ENCODE measurements around the gene SLC2A14. TPM values are rescaled to one million over a fixed set of nuclear protein-coding genes. Genes with fewer than 3 reads are reported as not detected.
"Not testable (repeated sequence)": the region's sequence is repeated elsewhere in the genome, so short reads cannot be mapped to it uniquely, and the experiment has no call there.

SLC2A14 gene
- total RNA-seq, 4 donors from 2014 or later, result not detected

DNA sequence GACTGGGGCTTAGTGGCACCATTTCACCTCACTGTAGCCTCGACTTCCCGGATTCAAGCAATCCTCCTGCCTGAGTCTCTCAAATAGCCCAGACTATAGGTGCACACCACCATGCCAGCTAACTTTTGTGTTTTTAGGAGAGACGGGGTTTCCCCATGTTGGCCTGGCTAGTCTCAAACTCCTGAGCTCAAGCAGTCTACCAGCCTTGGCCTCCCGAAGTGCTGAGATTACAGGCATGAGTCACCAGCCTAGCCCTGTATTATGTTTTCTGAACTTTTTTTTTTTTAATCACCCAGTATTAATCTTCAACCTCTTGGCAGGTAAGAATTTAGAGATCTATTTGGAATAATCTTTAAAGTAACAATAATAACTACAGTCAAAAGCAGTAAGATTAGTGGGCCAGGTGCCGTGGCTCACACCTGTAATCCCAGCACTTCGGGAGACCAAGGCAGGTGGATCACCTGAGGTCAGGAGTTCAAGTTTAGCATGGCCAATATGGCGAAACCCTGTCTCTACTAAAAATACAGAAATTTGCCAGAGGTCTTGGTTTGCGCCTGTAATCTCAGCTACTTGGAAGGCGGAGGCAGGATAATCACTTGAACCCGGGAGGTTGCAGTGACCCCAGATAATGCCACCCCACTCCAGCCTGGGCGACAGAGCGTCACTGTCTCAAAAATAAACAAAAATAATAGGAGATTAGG, 74.9 kb downstream of the SLC2A14 start:
- intact Hi-C loops (cut with DNase I), result no loop called here
- TF ChIP-seq, protein P1, sequence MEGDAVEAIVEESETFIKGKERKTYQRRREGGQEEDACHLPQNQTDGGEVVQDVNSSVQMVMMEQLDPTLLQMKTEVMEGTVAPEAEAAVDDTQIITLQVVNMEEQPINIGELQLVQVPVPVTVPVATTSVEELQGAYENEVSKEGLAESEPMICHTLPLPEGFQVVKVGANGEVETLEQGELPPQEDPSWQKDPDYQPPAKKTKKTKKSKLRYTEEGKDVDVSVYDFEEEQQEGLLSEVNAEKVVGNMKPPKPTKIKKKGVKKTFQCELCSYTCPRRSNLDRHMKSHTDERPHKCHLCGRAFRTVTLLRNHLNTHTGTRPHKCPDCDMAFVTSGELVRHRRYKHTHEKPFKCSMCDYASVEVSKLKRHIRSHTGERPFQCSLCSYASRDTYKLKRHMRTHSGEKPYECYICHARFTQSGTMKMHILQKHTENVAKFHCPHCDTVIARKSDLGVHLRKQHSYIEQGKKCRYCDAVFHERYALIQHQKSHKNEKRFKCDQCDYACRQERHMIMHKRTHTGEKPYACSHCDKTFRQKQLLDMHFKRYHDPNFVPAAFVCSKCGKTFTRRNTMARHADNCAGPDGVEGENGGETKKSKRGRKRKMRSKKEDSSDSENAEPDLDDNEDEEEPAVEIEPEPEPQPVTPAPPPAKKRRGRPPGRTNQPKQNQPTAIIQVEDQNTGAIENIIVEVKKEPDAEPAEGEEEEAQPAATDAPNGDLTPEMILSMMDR (IDR thresholded peaks at IDR 0.05), result no peak
- TF ChIP-seq POLR2A (IDR thresholded peaks at IDR 0.05), result no peak
- no peak overlapping the region for H3K27ac ChIP-seq
- H3K27me3 ChIP-seq, result peaks cover 0 to 40% (median 0%) of the 10 kb centered on the region in 4 donors
- no peak for DNase-seq
- no peak overlapping the region for H3K4me3 ChIP-seq
- no peaks in the 10 kb centered on the region for H3K36me3 ChIP-seq
- WGBS, 2 donors, result 37 to 43% methylated on average over 12 of the region's 12 CpGs
- peaks cover 0 to 4% (median 0%) of the 10 kb centered on the region in 3 donors for H3K4me1 ChIP-seq
- no peaks in the 10 kb centered on the region for H3K9me3 ChIP-seq

DNA sequence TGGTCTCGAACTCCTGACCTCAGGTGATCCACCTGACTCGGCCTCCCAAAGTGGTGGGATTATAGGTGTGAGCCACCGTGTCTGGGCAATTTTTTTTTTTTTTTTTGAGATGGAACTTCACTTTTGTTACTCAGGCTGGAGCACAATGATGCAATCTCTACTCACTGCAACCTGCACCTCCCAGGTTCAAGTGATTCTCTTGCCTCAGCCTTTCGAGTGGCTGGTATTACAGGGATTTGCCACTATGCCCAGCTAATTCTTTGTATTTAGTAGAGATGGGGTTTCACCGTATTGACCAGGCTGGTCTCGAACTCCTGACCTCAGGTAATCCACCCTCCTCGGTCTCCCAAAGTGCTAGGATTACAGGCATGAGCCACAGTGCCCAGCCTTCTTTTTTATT, 75.4 kb downstream of the SLC2A14 start:
- intact Hi-C loops (cut with DNase I); DNase-seq: not testable (repeated sequence)

DNA sequence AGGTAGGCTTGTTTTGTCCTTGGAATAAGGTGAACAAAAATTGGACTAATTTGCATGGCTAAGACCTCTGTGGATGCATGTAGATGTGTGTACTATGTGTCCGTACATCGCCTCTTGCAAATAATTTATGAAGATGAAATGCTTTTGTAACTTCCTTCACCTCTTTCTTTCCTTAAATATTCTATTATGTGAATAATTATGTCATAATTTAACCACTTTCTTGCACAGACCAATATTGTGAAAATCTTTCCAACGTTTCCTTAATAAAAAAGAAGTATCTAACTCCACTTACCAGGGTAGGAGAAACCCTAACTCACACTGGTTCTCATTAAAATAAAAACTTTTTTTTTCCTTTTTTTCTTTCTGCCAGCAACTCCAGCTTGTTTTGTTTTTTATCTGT, 79.5 kb downstream of the SLC2A14 start:
- intact Hi-C loops (cut with DNase I), result no loop called here
- Histone ChIP-seq H3K9me3 (no peaks in the 10 kb centered on the region), H3K4me1 (peaks cover 0 to 6% (median 0%) of the 10 kb centered on the region in 3 donors), H3K27ac (no peak overlapping the region), H3K4me3 (no peak overlapping the region), H3K36me3 (no peaks in the 10 kb centered on the region), H3K27me3 (peaks cover 0 to 50% (median 1%) of the 10 kb centered on the region in 4 donors)
- 58 to 64% methylated on average over 3 of the region's 3 CpGs for WGBS, 2 donors
- no peak for DNase-seq
- TF ChIP-seq POLR2A (IDR thresholded peaks at IDR 0.05), result no peak
- TF ChIP-seq, protein P1 (IDR thresholded peaks at IDR 0.05), result no peak

More for the DNA sequence above, 75.4 kb downstream of the SLC2A14 start:
- H3K4me3 ChIP-seq, H3K36me3 ChIP-seq, H3K4me1 ChIP-seq, H3K27ac ChIP-seq, H3K9me3 ChIP-seq: not testable (repeated sequence)
- H3K27me3 ChIP-seq, result peaks cover 0 to 39% (median 0%) of the 10 kb centered on the region in 4 donors
- WGBS, 2 donors, result 67 to 68% methylated on average over 7 of the region's 7 CpGs

DNA sequence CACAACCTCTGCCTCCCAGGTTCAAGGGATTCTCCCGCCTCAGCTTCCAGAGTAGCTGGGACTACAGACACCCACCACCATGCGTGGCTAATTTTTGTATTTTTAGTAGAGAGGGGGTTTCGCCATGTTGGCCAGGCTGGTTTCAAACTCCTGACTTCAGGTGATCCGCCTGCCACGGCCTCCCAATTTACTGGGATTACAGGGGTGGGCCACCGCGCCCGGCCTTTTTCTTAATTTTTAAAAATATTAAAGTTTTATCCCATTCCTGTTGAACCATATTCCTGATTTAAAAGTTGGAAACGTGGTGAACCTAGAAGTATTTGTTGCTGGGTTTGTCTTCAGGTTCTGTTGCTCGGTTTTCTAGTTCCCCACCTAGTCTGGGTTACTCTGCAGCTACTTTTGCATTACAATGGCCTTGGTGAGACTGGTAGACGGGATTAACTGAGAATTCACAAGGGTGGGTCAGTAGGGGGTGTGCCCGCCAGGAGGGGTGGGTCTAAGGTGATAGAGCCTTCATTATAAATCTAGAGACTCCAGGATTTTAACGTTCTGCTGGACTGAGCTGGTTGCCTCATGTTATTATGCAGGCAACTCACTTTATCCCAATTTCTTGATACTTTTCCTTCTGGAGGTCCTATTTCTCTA, 83.7 kb downstream of the SLC2A14 start, which contains the start of gene NANOG:
TSS of gene NANOG (plus strand) at position 519 of the 645 bp plus-strand sequence. CDS start 213 bp downstream, outside the sequence.
- H3K27ac ChIP-seq; DNase-seq; H3K4me3 ChIP-seq; H3K36me3 ChIP-seq; H3K9me3 ChIP-seq; H3K4me1 ChIP-seq; intact Hi-C loops (cut with DNase I): not testable (repeated sequence)
- peaks cover 0 to 65% (median 1%) of the 10 kb centered on the region in 4 donors for H3K27me3 ChIP-seq
- WGBS, 2 donors, result 69 to 76% methylated on average over 9 to 13 of the region's 13 CpGs

GRCh38 chr12:7788294-7788660, 84.4 kb downstream of the SLC2A14 start:
- Histone ChIP-seq H3K4me3 (no peak overlapping the region), H3K36me3 (no peaks in the 10 kb centered on the region), H3K9me3 (no peaks in the 10 kb centered on the region), H3K4me1 (peaks cover 0 to 10% (median 4%) of the 10 kb centered on the region in 3 donors), H3K27me3 (peaks cover 0 to 58% (median 1%) of the 10 kb centered on the region in 4 donors), H3K27ac (no peak overlapping the region)
- DNase-seq, result no peak
- intact Hi-C loops (cut with DNase I), result no loop called here
- WGBS, 2 donors, result 8 to 12% methylated on average over 4 of the region's 4 CpGs
- no peak for TF ChIP-seq POLR2A (IDR thresholded peaks at IDR 0.05)
- TF ChIP-seq, protein P1 (IDR thresholded peaks at IDR 0.05), result no peak

DNA sequence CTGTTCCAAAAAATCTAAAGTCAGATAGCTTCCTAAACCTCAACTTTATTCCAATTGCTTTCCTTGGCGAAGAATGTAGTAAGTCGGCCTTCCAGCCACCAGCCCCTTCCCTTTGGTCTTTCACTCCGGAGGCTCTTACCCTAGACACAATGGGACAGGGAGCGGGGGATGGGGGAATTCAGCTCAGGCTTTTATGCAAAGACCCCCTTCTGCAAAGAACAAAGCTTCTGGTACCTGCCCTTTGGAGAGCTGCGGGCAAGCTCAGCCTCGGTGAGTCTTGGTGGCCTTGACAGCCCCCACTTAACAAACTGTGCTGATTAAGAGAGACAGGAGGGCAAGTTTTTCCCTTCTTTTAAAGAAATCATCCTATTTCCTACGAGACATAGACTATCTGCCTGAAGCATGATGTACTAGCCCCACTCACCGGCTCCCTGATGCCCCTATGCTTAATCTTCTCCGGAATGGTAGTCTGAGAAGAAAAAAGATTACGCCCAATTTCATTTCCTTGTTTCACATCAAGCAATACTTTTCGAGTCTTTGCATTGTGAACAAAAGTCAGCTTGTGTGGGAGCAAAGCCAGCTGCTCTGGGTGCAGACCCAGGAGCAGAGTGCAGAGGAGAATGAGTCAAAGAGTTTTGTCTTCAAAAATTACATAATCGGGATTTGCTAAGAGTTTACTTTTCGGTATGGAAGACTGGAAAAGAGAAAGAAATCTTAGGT, 85.0 kb downstream of the SLC2A14 start:
- no peak for DNase-seq
- 20 to 33% methylated on average over 9 to 13 of the region's 13 CpGs for WGBS, 2 donors

More for the DNA sequence above, 85.0 kb downstream of the SLC2A14 start:
- Histone ChIP-seq H3K27me3 (peaks cover 0 to 58% (median 1%) of the 10 kb centered on the region in 4 donors), H3K27ac (no peak overlapping the region), H3K9me3 (no peaks in the 10 kb centered on the region), H3K4me3 (no peak overlapping the region), H3K36me3 (no peaks in the 10 kb centered on the region), H3K4me1 (peaks cover 0 to 10% (median 4%) of the 10 kb centered on the region in 3 donors)
- TF ChIP-seq POLR2A (IDR thresholded peaks at IDR 0.05), result no peak
- TF ChIP-seq, protein P1 (IDR thresholded peaks at IDR 0.05), result no peak
- intact Hi-C loops (cut with DNase I), result no loop called here
